ENCODE measurements around the gene GSG1. TPM values are rescaled to one million over a fixed set of nuclear protein-coding genes. Genes with fewer than 3 reads are reported as not detected.

Gene GSG1
- total and polyA plus RNA-seq, 2 of the 8 experiments (the other 6 are each of a cell fraction or from before 2014, with no cell fraction given): 0.89 to 1.4 TPM

DNA sequence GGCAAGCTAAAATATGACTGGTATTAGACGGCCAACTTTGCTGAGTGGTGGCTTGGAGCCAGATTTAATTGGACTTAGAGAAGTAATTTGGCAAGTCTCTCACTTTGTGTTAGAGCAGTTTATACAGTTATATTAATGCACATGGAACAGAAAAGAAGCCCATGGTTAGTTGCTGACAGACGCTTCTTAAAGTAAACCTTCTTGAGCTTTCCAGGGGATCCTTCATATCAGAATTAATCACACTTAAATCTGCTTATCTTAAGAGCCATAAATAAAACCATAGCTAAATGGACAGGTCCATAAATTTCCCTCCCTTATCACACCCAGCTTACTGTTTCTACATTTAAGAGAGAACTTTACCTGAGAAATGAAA, 9.6 kb downstream of the GSG1 start:
- Histone ChIP-seq H3K23me2 (ENCODE audit: low read depth, low read length) (no peaks in the 10 kb centered on the region), H3K4me1 (replicated peaks in 1 of 4; ENCODE audit: control insufficient read depth in 3 of 4, insufficient read depth in 4 of 4, low read length in 3 of 4) (peaks cover 6 to 15% (median 12%) of the 10 kb centered on the region in 4 experiments), H2AK5ac (ENCODE audit: low read depth, low read length) (no peak overlapping the region), H3K56ac (replicated peaks; ENCODE audit: insufficient read length, low read depth, low read length) (no peak overlapping the region), H4K5ac (ENCODE audit: insufficient read length, low read depth, low read length) (no peak overlapping the region), H3K4me2 (ENCODE audit: insufficient read depth in 1 of 2, low read depth in 2 of 2, low read length in 2 of 2) (no peak overlapping the region), H3K79me1 (ENCODE audit: low read depth, low read length) (no peaks in the 10 kb centered on the region), H3K36me3 (ENCODE audit: control insufficient read depth in 2 of 4, insufficient read depth in 4 of 4, low read length in 3 of 4) (no peaks in the 10 kb centered on the region), H4K8ac (ENCODE audit: extremely low read depth, insufficient read depth, low read length) (no peak overlapping the region), H3K79me2 (ENCODE audit: control insufficient read depth in 1 of 2, insufficient read depth in 2 of 2, low read length in 2 of 2) (no peaks in the 10 kb centered on the region), H2BK120ac (replicated peaks; ENCODE audit: low read depth, low read length) (no peak overlapping the region), H4K91ac (replicated peaks; ENCODE audit: insufficient read length, low read length) (no peak overlapping the region), H4K20me1 (replicated peaks in 1 of 2; ENCODE audit: control insufficient read depth in 1 of 2, insufficient read depth in 2 of 2, low read length in 2 of 2) (no peaks in the 10 kb centered on the region), H3K18ac (ENCODE audit: extremely low read depth, low read length) (no peak overlapping the region), H2BK12ac (ENCODE audit: low read depth, low read length) (no peak overlapping the region), H3K9me3 (ENCODE audit: insufficient read depth in 2 of 2, low read depth in 1 of 2, low read length in 1 of 2) (no peaks in the 10 kb centered on the region), H3K23ac (ENCODE audit: insufficient read length) (no peak overlapping the region), H3K4ac (replicated peaks; ENCODE audit: insufficient read length, low read depth, low read length) (no peak overlapping the region), H3K27ac (ENCODE audit: low read depth, low read length) (no peak overlapping the region), H3K14ac (ENCODE audit: insufficient read length) (no peak overlapping the region), H2BK15ac (ENCODE audit: low read length) (0 out of 2 replicates have a peak overlapping the region, but pooled peaks have one; percentile 13), H2BK5ac (ENCODE audit: low read depth, low read length) (no peak overlapping the region), H2AFZ (ENCODE audit: low read length) (no peak overlapping the region), H3K4me3 (ENCODE audit: extremely low read depth in 1 of 4, insufficient read depth in 2 of 4, low read depth in 3 of 4, low read length in 4 of 4) (no peak overlapping the region), H3K27me3 (replicated peaks in 1 of 4; ENCODE audit: control insufficient read depth in 3 of 4, extremely low read depth in 1 of 4, insufficient read depth in 3 of 4, low read length in 3 of 4) (no peaks in the 10 kb centered on the region), H2BK20ac (ENCODE audit: low read length) (no peak overlapping the region), H3K9ac (replicated peaks in 1 of 4; ENCODE audit: extremely low read depth in 1 of 4, low read depth in 3 of 4, low read length in 3 of 4) (no peak overlapping the region)
- CTCF ChIA-PET (ENCODE audit: partially characterized antibody): interaction anchor here (1.0 to 4.8 kb wide), 5 partner anchors 14 to 178 kb away, joined by 3 to 14 read pairs (median 9); no protein-coding TSS in a partner anchor
- FAIRE-seq (no peak), DNase-seq (ENCODE audit: low read depth in 1 of 2, low spot score in 2 of 2) (no peak)
- POLR2A ChIA-PET (ENCODE audit: partially characterized antibody): interaction anchor here (0.7 to 1.6 kb wide), 4 partner anchors 9 to 50 kb away, joined by 3 to 5 read pairs (median 3); partner anchors contain the start of gene FAM234B
- 91% methylated on average over 2 of the region's 2 CpGs; no CpG with 5 or more reads in 1 of the 2 experiments for WGBS, 2 experiments (ENCODE audit: extremely low coverage in 1 of 2, insufficient coverage in 1 of 2, insufficient read length in 1 of 2, insufficient replicate concordance in 2 of 2, low coverage in 1 of 2, low lambda C conversion rate in 2 of 2, missing lambda C conversion rate in 1 of 2)
- no peak for TF ChIP-seq RAD21 (IDR thresholded peaks at IDR 0.05 in 1 of 2, conservative IDR thresholded peaks at IDR 0.05 in 1 of 2; ENCODE audit: low read depth in 2 of 2, low read length in 2 of 2)
- no peak for TF ChIP-seq ZNF274 (IDR thresholded peaks at IDR 0.05; ENCODE audit: borderline replicate concordance, extremely low read depth, low read length)
- TF ChIP-seq TAF7 (optimal IDR thresholded peaks at IDR 0.05; ENCODE audit: borderline replicate concordance, low read depth, low read length): no peak
- TF ChIP-seq CEBPB (IDR thresholded peaks at IDR 0.05; ENCODE audit: low read depth, low read length): no peak
- no peak for TF ChIP-seq RBBP5 (IDR thresholded peaks at IDR 0.05; ENCODE audit: borderline replicate concordance, low read depth, low read length)
- TF ChIP-seq EGR1 (IDR thresholded peaks at IDR 0.05; ENCODE audit: borderline replicate concordance, low read depth, low read length): no peak
- TF ChIP-seq SP2 (IDR thresholded peaks at IDR 0.05; ENCODE audit: low read length): no peak
- TF ChIP-seq HDAC6 (IDR thresholded peaks at IDR 0.05; ENCODE audit: low read depth, low read length): no peak
- no peak for TF ChIP-seq SAP30 (IDR thresholded peaks at IDR 0.05; ENCODE audit: insufficient read depth, insufficient replicate concordance, low read length)
- TF ChIP-seq BRCA1 (IDR thresholded peaks at IDR 0.05; ENCODE audit: low read depth, low read length): no peak
- no peak for TF ChIP-seq YY1 (IDR thresholded peaks at IDR 0.05; ENCODE audit: low read depth, low read length)
- no peak for TF ChIP-seq TCF12 (IDR thresholded peaks at IDR 0.05; ENCODE audit: low read depth, low read length)
- no peak for TF ChIP-seq MAX (IDR thresholded peaks at IDR 0.05)
- TF ChIP-seq SP4 (IDR thresholded peaks at IDR 0.05; ENCODE audit: low read length): no peak

Data from H1 (cell line).